ENCODE measurements around the gene SH3BGR.

- no peak for TF ChIP-seq POLR2A (IDR thresholded peaks at IDR 0.05)
- TF ChIP-seq, protein P1, sequence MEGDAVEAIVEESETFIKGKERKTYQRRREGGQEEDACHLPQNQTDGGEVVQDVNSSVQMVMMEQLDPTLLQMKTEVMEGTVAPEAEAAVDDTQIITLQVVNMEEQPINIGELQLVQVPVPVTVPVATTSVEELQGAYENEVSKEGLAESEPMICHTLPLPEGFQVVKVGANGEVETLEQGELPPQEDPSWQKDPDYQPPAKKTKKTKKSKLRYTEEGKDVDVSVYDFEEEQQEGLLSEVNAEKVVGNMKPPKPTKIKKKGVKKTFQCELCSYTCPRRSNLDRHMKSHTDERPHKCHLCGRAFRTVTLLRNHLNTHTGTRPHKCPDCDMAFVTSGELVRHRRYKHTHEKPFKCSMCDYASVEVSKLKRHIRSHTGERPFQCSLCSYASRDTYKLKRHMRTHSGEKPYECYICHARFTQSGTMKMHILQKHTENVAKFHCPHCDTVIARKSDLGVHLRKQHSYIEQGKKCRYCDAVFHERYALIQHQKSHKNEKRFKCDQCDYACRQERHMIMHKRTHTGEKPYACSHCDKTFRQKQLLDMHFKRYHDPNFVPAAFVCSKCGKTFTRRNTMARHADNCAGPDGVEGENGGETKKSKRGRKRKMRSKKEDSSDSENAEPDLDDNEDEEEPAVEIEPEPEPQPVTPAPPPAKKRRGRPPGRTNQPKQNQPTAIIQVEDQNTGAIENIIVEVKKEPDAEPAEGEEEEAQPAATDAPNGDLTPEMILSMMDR (IDR thresholded peaks at IDR 0.05 in 4 of 5, conservative IDR thresholded peaks at IDR 0.05 in 1 of 5) = no peak
Measured at GRCh38 chr21:39480271-39480670, 28.5 kb downstream of the SH3BGR start.
